Right atrium auricular region (tissue), 2 donors: Measurements from ENCODE around the gene SLC13A4. TPM values are rescaled to one million over a fixed set of nuclear protein-coding genes. Genes with fewer than 3 reads are reported as not detected.

ENCODE experiments used
- DNase-seq: peaks from one replicate; pipeline ENCODE4 v3.0.0-alpha.2; 2019; ENCODE audit warnings: low spot score
- H3K27ac ChIP-seq, 2 donors: fragments of 200-600 bp; sonication (generic); 1 replicate in 1 of 2; 2 replicates in 1 of 2; pipeline ENCODE4 v1.5.1; 2016 to 2019
- H3K27me3 ChIP-seq, 2 donors: fragments of 200-600 bp; sonication (generic); one replicate each; pipeline versions ENCODE4 v1.5.1 to v1.6.0; 2017 to 2019
- H3K36me3 ChIP-seq: fragments of 200-600 bp; sonication (generic); one replicate; pipeline ENCODE4 v1.5.1; 2016
- H3K4me1 ChIP-seq, 2 donors: fragments of 200-600 bp; sonication (generic); one replicate each; pipeline versions ENCODE4 v1.5.1 to v1.6.0; 2017 to 2019
- H3K4me3 ChIP-seq, 2 donors: fragments of 200-600 bp; sonication (generic); 1 replicate in 1 of 2; 2 replicates in 1 of 2; pipeline ENCODE4 v1.5.1; 2017 to 2019; ENCODE audit warnings: mild to moderate bottlenecking in 1 of 2, moderate library complexity in 1 of 2
- H3K9me3 ChIP-seq, 2 donors: fragments of 200-600 bp; sonication (generic); one replicate each; pipeline ENCODE4 v1.5.1; 2019
- CTCF ChIP-seq, 2 donors: fragments of 200-600 bp; sonication (generic); IDR thresholded peaks; one replicate each; pipeline ENCODE4 v1.5.1; 2019; ENCODE audit warnings: antibody characterized with exemption in 2 of 2
- total RNA-seq, 2 donors: library from RNA; depleted of rRNA; stranded (reverse); fragments of >200 nt; gene quantifications; one replicate each; pipeline ENCODE4 v1.1.0, GENCODE V29; 2016

SLC13A4 gene
- total RNA-seq, 2 donors from 2014 or later = 0.12 TPM; not detected in 1

DNA sequence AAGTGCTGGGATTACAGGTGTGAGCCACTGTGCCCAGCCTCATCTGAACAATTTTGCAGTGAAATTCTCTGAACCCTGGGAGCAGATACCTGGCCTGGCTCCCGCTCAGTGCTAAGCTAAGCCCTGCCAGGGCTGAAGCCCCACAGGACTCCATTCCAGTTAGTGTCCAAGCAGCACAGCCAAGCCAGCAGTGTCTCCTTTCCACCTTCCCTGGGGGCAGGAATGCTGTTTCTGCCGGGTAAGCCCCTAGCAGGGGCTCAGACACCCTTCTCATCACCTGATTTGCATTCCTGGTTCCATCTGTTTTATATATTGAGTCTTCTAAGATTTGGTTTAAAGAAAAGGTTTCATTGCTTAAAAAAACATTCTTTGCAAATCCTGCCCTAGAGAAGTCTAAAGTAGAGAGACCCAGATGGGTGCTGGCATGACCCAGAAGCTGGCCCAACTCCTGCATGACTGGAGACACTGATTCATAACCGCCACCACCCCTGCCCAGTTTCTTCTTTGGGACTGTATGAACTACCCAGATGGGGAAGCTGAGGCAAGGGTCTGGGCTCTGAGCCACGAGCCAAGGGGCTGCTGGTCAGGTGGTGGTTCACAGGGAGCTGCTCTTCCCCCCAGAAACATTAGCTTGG lies 14.0 kb downstream of the SLC13A4 start:
- H3K27me3 ChIP-seq = no peaks in the 10 kb centered on the region
- no peak overlapping the region for H3K4me3 ChIP-seq
- H3K9me3 ChIP-seq = no peaks in the 10 kb centered on the region
- no peak for DNase-seq
- H3K27ac ChIP-seq = no peak overlapping the region
- H3K36me3 ChIP-seq = no peaks in the 10 kb centered on the region
- peaks cover 0 to 22% of the 10 kb centered on the region in 2 donors for H3K4me1 ChIP-seq
- no peak for TF ChIP-seq CTCF (IDR thresholded peaks at IDR 0.05)

- Histone ChIP-seq H3K4me1 (peaks cover 0 to 21% of the 10 kb centered on the region in 2 donors), H3K27me3 (no peaks in the 10 kb centered on the region), H3K4me3 (no peak overlapping the region), H3K9me3 (no peaks in the 10 kb centered on the region), H3K27ac (no peak overlapping the region), H3K36me3 (no peaks in the 10 kb centered on the region)
- no peak for DNase-seq
- no peak for TF ChIP-seq CTCF (IDR thresholded peaks at IDR 0.05)
Measured at GRCh38 chr7:135712796-135713195, 15.2 kb downstream of the SLC13A4 start.

DNA sequence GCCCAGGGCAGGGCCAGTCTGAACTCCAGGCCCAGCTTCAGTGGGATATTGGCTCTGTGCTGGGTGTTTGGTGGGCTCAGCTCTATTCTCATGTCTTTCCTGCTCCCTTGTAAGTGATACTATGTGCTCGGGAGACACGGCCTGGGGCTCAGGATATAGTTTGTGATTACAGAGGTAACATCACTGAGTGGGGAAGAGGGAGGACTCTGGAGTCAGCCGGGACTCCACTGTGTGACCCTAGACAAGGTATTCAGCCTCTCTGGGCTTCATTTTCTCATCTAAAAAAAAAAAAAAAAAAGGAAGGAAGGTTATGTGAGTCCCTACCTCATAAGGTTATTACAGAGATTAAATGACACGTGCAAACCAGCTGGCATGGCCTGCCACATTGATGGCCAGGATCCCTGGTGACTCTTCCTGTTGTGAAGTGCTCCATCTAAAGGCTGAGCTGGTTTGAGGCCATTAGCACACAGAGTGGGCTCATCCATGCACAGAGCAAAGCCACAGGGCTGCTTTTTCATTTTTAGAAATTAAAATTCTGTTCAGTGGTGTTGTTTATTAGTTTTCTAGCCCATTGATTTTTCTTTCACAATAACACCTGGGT lies 15.7 kb downstream of the SLC13A4 start:
- no peaks in the 10 kb centered on the region for H3K9me3 ChIP-seq
- no peaks in the 10 kb centered on the region for H3K27me3 ChIP-seq
- H3K36me3 ChIP-seq = no peaks in the 10 kb centered on the region
- no peak for TF ChIP-seq CTCF (IDR thresholded peaks at IDR 0.05)
- H3K4me1 ChIP-seq = peaks cover 0 to 17% of the 10 kb centered on the region in 2 donors
- no peak overlapping the region for H3K4me3 ChIP-seq
- DNase-seq = no peak
- H3K27ac ChIP-seq = no peak overlapping the region

DNA sequence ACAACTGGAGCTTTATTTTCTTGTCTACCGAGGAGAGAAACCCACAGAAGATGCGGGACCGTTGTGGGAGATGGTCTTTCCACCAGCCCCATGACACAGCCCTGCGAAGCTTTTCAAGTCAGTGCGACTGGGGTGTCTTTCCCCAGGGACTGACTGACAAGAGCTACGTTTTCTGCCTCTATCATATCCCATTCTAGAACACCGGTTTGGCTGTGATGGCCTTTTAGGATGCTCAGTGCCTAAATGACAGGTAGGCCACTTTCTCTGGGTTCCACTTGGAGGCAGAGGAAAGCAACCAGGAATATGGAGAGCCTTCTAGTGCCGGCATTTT lies 16.9 kb downstream of the SLC13A4 start:
- DNase-seq = no peak
- no peak for TF ChIP-seq CTCF (IDR thresholded peaks at IDR 0.05)
- Histone ChIP-seq H3K27ac (no peak overlapping the region), H3K36me3 (no peaks in the 10 kb centered on the region), H3K9me3 (no peaks in the 10 kb centered on the region), H3K4me3 (no peak overlapping the region), H3K4me1 (peaks cover 0 to 11% of the 10 kb centered on the region in 2 donors), H3K27me3 (no peaks in the 10 kb centered on the region)

GRCh38 chr7:135710417-135711138 lies 17.4 kb downstream of the SLC13A4 start:
- H3K27me3 ChIP-seq = no peaks in the 10 kb centered on the region
- no peak overlapping the region for H3K4me3 ChIP-seq
- DNase-seq = no peak
- H3K4me1 ChIP-seq = peaks cover 0 to 11% of the 10 kb centered on the region in 2 donors
- no peaks in the 10 kb centered on the region for H3K36me3 ChIP-seq
- no peaks in the 10 kb centered on the region for H3K9me3 ChIP-seq
- H3K27ac ChIP-seq = no peak overlapping the region
- peak; percentile 35 to 72 for TF ChIP-seq CTCF (IDR thresholded peaks at IDR 0.05)
